IMR-90 (cell line): ENCODE results near the gene PPIP5K2. TPM values are rescaled to one million over a fixed set of nuclear protein-coding genes. Genes with fewer than 3 reads are reported as not detected.

Experiments
- ATAC-seq: fragments of 200-7000 bp; cut with Tn5 transposase; 2 replicates; pipeline ENCODE4 v1.9.1; 2020; ENCODE audit warnings: low read depth, mild to moderate bottlenecking, moderate library complexity
- BruUV-seq: library from RNA; stranded (reverse); fragments of 400-500 nt; replicated peaks from 2 replicates; lab custom pipeline; 2021; lab: Mats Ljungman, UMichigan
- CTCF ChIA-PET: fragments of 300-600 bp; formaldehyde crosslinking; extraction: SDS; loops from one replicate; lab custom pipeline; 2021; ENCODE audit warnings: antibody characterized with exemption; lab: Yijun Ruan, JAX
- POLR2A ChIA-PET: fragments of 300-600 bp; sonication (Branson Sonifier 250); formaldehyde crosslinking; loops from one replicate; lab custom pipeline; 2022; ENCODE audit warnings: antibody characterized with exemption; ENCODE audit not compliant: unreplicated experiment; lab: Charles Lee
- DNase-seq: peaks from one replicate; pipeline ENCODE4 v3.0.0; 2013
- H2AFZ ChIP-seq: replicated peaks from 2 replicates; pipeline ENCODE3; 2013; ENCODE audit warnings: low read length, mild to moderate bottlenecking; ENCODE audit not compliant: poor library complexity
- H2AK5ac ChIP-seq: 2 replicates; pipeline ENCODE4 v1.6.1; 2013; ENCODE audit warnings: low read depth, low read length, inconsistent platforms
- H2AK9ac ChIP-seq: replicated peaks from 2 replicates; pipeline ENCODE3; 2013; ENCODE audit warnings: mild to moderate bottlenecking, low read depth, low read length, moderate library complexity; ENCODE audit not compliant: poor library complexity
- H2BK120ac ChIP-seq: 2 replicates; pipeline ENCODE4 v1.6.1; 2013; ENCODE audit warnings: low read depth, low read length, inconsistent platforms
- H2BK15ac ChIP-seq: 3 replicates; pipeline ENCODE4 v1.6.1; 2013; ENCODE audit warnings: low read depth, low read length, inconsistent platforms
- H2BK20ac ChIP-seq: 2 replicates; pipeline ENCODE4 v1.6.1; 2013; ENCODE audit warnings: low read depth, mild to moderate bottlenecking, inconsistent platforms, low read length, moderate library complexity
- H2BK5ac ChIP-seq: 2 replicates; pipeline ENCODE4 v1.6.1; 2013; ENCODE audit warnings: mild to moderate bottlenecking, low read depth, low read length, inconsistent platforms; ENCODE audit not compliant: poor library complexity, severe bottlenecking
- H3K14ac ChIP-seq: replicated peaks from 2 replicates; pipeline ENCODE4 v1.6.1; 2013; ENCODE audit warnings: low read depth, low read length, inconsistent platforms
- H3K18ac ChIP-seq: 2 replicates; pipeline ENCODE4 v1.6.1; 2013; ENCODE audit warnings: low read depth, low read length, control low read depth
- H3K23ac ChIP-seq: 2 replicates; pipeline ENCODE4 v1.6.1; 2013; ENCODE audit warnings: low read depth, low read length, inconsistent platforms
- H3K27ac ChIP-seq: 2 replicates; pipeline ENCODE4 v1.5.1; 2013; ENCODE audit warnings: mild to moderate bottlenecking, control low read depth, low read length; ENCODE audit not compliant: insufficient read depth
- H3K27me3 ChIP-seq: 2 replicates; pipeline ENCODE4 v1.6.1; 2013; ENCODE audit warnings: low read length; ENCODE audit not compliant: control insufficient read depth, insufficient read depth
- H3K36me3 ChIP-seq: 2 replicates; pipeline ENCODE4 v1.6.1; 2013; ENCODE audit warnings: low read length, mixed read lengths; ENCODE audit not compliant: control insufficient read depth, insufficient read depth
- H3K4ac ChIP-seq: 2 replicates; pipeline ENCODE4 v1.6.1; 2013; ENCODE audit warnings: low read depth, low read length, inconsistent platforms
- H3K4me1 ChIP-seq: 2 replicates; pipeline ENCODE4 v1.6.1; 2013; ENCODE audit warnings: low read length, mixed read lengths; ENCODE audit not compliant: control insufficient read depth, insufficient read depth
- H3K4me2 ChIP-seq: 2 replicates; pipeline ENCODE4 v1.6.1; 2013; ENCODE audit warnings: low read depth, mild to moderate bottlenecking, control low read depth, low read length, moderate library complexity
- H3K4me3 ChIP-seq: 2 replicates; pipeline ENCODE4 v1.5.1; 2013; ENCODE audit warnings: low read depth, mild to moderate bottlenecking, control low read depth, low read length, moderate library complexity; ENCODE audit not compliant: insufficient read depth
- H3K56ac ChIP-seq: 2 replicates; pipeline ENCODE4 v1.6.1; 2013; ENCODE audit warnings: low read length, inconsistent platforms; ENCODE audit not compliant: insufficient read depth; ENCODE audit errors: extremely low read depth
- H3K79me1 ChIP-seq, 2 experiments: 2 replicates each; pipeline ENCODE4 v1.6.1; 2013; ENCODE audit warnings: low read length in 2 of 2, inconsistent platforms in 1 of 2, low read depth in 1 of 2
- H3K9ac ChIP-seq: 2 replicates; pipeline ENCODE4 v1.6.1; 2013; ENCODE audit warnings: low read depth, low read length, control low read depth
- H3K9me1 ChIP-seq: 2 replicates; pipeline ENCODE4 v1.6.1; 2013; ENCODE audit warnings: low read length, inconsistent platforms; ENCODE audit not compliant: insufficient read depth
- H3K9me3 ChIP-seq: 2 replicates; pipeline ENCODE4 v1.6.1; 2013; ENCODE audit warnings: low read length; ENCODE audit not compliant: control insufficient read depth, insufficient read depth
- H4K20me1 ChIP-seq: 2 replicates; pipeline ENCODE4 v1.6.1; 2013; ENCODE audit warnings: low read length, inconsistent platforms; ENCODE audit not compliant: insufficient read depth
- H4K5ac ChIP-seq: 2 replicates; pipeline ENCODE4 v1.6.1; 2013; ENCODE audit warnings: mild to moderate bottlenecking, low read depth, low read length, control low read depth
- H4K8ac ChIP-seq, 2 experiments: 2 replicates each; pipeline ENCODE4 v1.6.1; 2013; ENCODE audit warnings: low read depth in 2 of 2, low read length in 2 of 2, control low read depth in 1 of 2, inconsistent platforms in 1 of 2
- H4K91ac ChIP-seq: 2 replicates; pipeline ENCODE4 v1.6.1; 2013; ENCODE audit warnings: low read depth, low read length, inconsistent platforms; ENCODE audit not compliant: insufficient read depth
- CEBPB ChIP-seq: IDR thresholded peaks from 2 replicates; pipeline ENCODE4 v1.6.1; 2012; ENCODE audit warnings: low read depth, low read length, improper control_type of control experiment
- MAZ ChIP-seq: IDR thresholded peaks from 2 replicates; pipeline ENCODE4 v1.6.1; 2012; ENCODE audit warnings: low read depth, mild to moderate bottlenecking, low read length, improper control_type of control experiment, moderate library complexity, borderline replicate concordance
- RFX5 ChIP-seq: IDR thresholded peaks from 2 replicates; pipeline ENCODE4 v1.8.0; 2012; ENCODE audit warnings: low read depth, mild to moderate bottlenecking, low read length, moderate library complexity
- WGBS, 2 experiments: methylation state at CpG; one replicate each; pipeline versions ENCODE4 v1.1.5 to v1.1.7; 2013; ENCODE audit warnings: missing lambda C conversion rate in 2 of 2; ENCODE audit not compliant: insufficient read length in 1 of 2; ENCODE audit errors: extremely low coverage in 2 of 2; 5-methylcytosine and 5-hydroxymethylcytosine counted together
- dilution Hi-C: fragments of 300-500 bp; cut with HindIII; formaldehyde crosslinking; loops from one replicate; pipeline ENCODE4 v1.14.3; 2018; ENCODE audit warnings: low sequenced_read_pairs; ENCODE audit not compliant: unreplicated experiment
- in situ Hi-C: fragments of 300-500 bp; cut with MboI; formaldehyde crosslinking; loops from 3 replicates; pipeline ENCODE4 v1.14.3; 2019; ENCODE audit warnings: low sequenced_read_pairs, inconsistent platforms, mixed read lengths
- intact Hi-C: fragments of 100-400 bp; cut with micrococcal nuclease; formaldehyde crosslinking; loops from 2 replicates; pipeline ENCODE4 v1.10.0; 2022
- polyA plus RNA-seq, 3 experiments: library from polyadenylated mRNA; depleted of rRNA; stranded (reverse); fragments of >200 nt; gene quantifications; 2 replicates each; pipeline ENCODE4 v1.2.3, GENCODE V29; 2012; ENCODE audit warnings: low replicate concordance in 1 of 3
- total RNA-seq: library from RNA; depleted of rRNA; stranded (reverse); fragments of >200 nt; gene quantifications from 2 replicates; pipeline ENCODE4 v1.2.3, GENCODE V29; 2012
- TF ChIP-seq, protein P1 (sequence below): fragments of 150-350 bp; IDR thresholded peaks from 2 replicates; pipeline ENCODE4 v1.6.1; 2017; ENCODE audit warnings: mild to moderate bottlenecking, antibody characterized with exemption, low read length, low read depth

PPIP5K2 gene
- total and polyA plus RNA-seq, 2 of the 4 experiments (the other 2 are of a cell fraction): 32.4 to 67.6 TPM

GRCh38 chr5:103148213-103148612, 28.1 kb downstream of the PPIP5K2 start:
- H3K27me3 ChIP-seq: no peaks in the 10 kb centered on the region
- no peaks in the 10 kb centered on the region for H3K79me1 ChIP-seq
- no peak overlapping the region for H2BK20ac ChIP-seq
- no peak overlapping the region for H3K4me3 ChIP-seq
- no peaks in the 10 kb centered on the region for H3K4me1 ChIP-seq
- H3K56ac ChIP-seq: no peak overlapping the region
- ChIA-PET CTCF (no interaction called here), POLR2A (no interaction called here)
- H2BK5ac ChIP-seq: no peak overlapping the region
- no peaks in the 10 kb centered on the region for H3K9me3 ChIP-seq
- H4K20me1 ChIP-seq: no peaks in the 10 kb centered on the region
- no peak overlapping the region for H4K8ac ChIP-seq
- in situ Hi-C loops (loop anchor here (10.0 kb wide), 1 partner anchor 563 kb away; no protein-coding TSS in a partner anchor), intact Hi-C loops (no loop called here), dilution Hi-C loops (no loop called here)
- DNase-seq: no peak
- no peak overlapping the region for H3K4ac ChIP-seq
- no peak overlapping the region for H3K14ac ChIP-seq
- ATAC-seq: no peak
- H3K23ac ChIP-seq: no peak overlapping the region
- H3K9me1 ChIP-seq: 0 out of 2 replicates have a peak, but pooled peaks cover 1% of the 10 kb centered on the region
- H4K5ac ChIP-seq: no peak overlapping the region
- peaks cover 1% of the 10 kb centered on the region; the same call in 1 of the 2 replicates for H3K36me3 ChIP-seq
- H3K27ac ChIP-seq: no peak overlapping the region
- TF ChIP-seq CEBPB (no peak), MAZ (no peak), RFX5 (no peak)
- TF ChIP-seq, protein P1, sequence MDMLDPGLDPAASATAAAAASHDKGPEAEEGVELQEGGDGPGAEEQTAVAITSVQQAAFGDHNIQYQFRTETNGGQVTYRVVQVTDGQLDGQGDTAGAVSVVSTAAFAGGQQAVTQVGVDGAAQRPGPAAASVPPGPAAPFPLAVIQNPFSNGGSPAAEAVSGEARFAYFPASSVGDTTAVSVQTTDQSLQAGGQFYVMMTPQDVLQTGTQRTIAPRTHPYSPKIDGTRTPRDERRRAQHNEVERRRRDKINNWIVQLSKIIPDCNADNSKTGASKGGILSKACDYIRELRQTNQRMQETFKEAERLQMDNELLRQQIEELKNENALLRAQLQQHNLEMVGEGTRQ: no peak
- H2BK15ac ChIP-seq: no peak overlapping the region
- H3K4me2 ChIP-seq: no peak overlapping the region
- H3K9ac ChIP-seq: no peak overlapping the region
- no peak overlapping the region for H2AFZ ChIP-seq
- no peak overlapping the region for H2AK5ac ChIP-seq
- no peak overlapping the region for H2AK9ac ChIP-seq
- H2BK120ac ChIP-seq: no peak overlapping the region
- no TSS peak for BruUV-seq
- no CpG with 5 or more reads among the region's 1 CpG for WGBS, 2 experiments
- no peak overlapping the region for H4K91ac ChIP-seq
- no peak overlapping the region for H3K18ac ChIP-seq
